Gastrocnemius medialis (tissue), 4 donors: Measurements from ENCODE around the gene SCN9A.

Experiments used
- CTCF ChIP-seq, 5 experiments: fragments of 450-650 bp in 3 of 5; fragments of 200-600 bp in 2 of 5; sonication (generic) in 2 of 5; IDR thresholded peaks in 4 of 5; conservative IDR thresholded peaks in 1 of 5; 1 replicate in 4 of 5; 2 replicates in 1 of 5; pipeline ENCODE4 v1.5.1; 2016 to 2019; ENCODE audit warnings: antibody characterized with exemption in 5 of 5, mild to moderate bottlenecking in 3 of 5, moderate library complexity in 3 of 5
- POLR2A ChIP-seq, 2 donors: fragments of 450-650 bp; IDR thresholded peaks; one replicate each; pipeline ENCODE4 v1.6.1; 2017; ENCODE audit warnings: antibody characterized with exemption in 2 of 2, mild to moderate bottlenecking in 2 of 2, moderate library complexity in 2 of 2

GRCh38 chr2:166372046-166372445 is 3.7 kb downstream of the SCN9A start:
- no peak for TF ChIP-seq CTCF (IDR thresholded peaks at IDR 0.05 in 4 of 5, conservative IDR thresholded peaks at IDR 0.05 in 1 of 5)
- TF ChIP-seq POLR2A (IDR thresholded peaks at IDR 0.05) = no peak
